Activated CD4-positive, CD25-positive, alpha-beta regulatory T cell treated with anti-CD3 and anti-CD28 coated beads, Interleukin-2, amount 50 U/mL, for 16 hours (primary cell): Measurements from ENCODE around the gene COL27A1.

Source experiments
- DNase-seq: peaks from one replicate; pipeline ENCODE4 v3.0.0-alpha.2; 2020; ENCODE audit warnings: low read depth, low spot score

Gene COL27A1

DNA sequence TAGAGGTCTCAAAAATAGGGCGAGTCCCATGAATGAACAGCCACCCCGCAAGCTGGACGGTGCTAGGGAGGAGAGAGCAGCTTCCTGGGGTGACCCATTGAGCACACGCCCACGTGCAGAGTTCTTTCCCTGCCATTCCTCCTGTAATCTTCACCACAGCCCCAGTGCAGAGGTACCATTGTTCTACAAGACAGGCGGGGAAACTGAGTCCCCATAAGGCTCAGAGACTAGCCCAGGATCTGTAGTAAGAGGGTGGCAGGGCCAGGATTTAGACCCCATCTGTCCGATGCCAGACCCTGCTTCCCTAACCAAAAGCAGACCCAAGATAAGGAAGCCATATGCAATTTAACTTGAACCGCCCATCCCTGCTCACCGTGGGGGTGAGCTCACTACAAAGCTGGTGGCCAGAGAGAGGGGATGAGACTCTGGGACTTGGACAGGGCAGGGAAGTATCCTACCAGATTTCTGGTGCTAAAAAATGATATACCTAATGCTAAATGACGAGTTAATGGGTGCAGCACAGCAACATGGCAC lies 130.9 kb downstream of the COL27A1 start:
- DNase-seq = no peak

DNA sequence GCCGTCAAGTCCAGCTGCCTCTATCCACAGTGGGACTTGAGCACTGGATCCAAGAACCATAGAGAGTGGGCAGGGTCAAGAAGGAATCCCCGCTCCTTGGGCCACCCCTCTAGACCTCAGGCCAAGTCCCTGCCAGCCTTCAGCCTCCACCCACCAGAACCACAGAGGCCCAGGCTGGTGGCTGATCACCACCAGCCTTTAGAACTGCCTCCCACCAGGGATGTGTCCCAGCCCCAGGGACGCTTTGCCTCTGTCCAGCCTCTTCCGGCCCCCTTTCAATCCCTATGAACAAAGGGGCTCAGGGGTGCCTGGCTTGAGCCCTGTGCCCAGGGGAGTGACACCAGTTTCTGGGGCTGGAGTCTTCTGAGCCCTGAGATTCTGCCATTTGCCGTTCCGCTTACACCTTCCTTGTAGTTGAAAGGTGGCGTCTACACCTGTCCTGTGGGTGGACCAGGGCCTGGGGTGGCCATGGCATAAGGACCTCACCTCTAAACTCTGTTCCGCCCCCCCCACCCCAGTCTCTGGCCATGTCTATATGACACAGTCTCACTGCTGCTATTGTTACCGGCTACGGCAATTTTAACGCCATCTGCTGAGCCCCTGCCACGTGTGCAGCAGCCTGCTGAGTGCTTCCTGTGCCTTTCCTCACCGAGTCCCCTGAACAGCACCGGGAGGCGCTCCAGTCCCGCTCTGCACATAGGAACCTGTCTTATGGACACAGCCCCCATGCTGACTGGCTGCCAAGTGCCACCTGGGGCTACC lies 131.8 kb downstream of the COL27A1 start:
- no peak for DNase-seq

DNA sequence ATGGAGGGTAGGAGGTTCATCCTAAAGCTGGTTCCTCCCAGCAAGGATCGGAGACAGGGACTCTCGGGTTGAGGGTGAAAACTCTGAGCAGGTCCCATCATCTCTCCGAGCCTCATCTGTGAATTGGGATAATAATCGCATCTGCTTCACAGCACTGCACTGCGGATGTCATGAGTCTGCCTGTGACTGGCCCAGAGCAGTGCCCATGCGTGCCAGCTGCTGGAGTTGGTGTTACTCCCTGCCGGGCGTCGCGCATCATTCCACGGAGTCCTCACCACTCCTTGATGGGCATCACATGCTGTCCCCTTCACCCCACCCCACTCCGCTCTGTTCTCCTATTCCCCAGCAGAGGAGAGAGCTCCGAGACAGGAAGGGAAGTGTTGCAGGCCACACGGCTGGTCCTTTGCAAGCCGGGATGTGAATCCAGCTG lies 132.4 kb downstream of the COL27A1 start:
- no peak for DNase-seq

DNA sequence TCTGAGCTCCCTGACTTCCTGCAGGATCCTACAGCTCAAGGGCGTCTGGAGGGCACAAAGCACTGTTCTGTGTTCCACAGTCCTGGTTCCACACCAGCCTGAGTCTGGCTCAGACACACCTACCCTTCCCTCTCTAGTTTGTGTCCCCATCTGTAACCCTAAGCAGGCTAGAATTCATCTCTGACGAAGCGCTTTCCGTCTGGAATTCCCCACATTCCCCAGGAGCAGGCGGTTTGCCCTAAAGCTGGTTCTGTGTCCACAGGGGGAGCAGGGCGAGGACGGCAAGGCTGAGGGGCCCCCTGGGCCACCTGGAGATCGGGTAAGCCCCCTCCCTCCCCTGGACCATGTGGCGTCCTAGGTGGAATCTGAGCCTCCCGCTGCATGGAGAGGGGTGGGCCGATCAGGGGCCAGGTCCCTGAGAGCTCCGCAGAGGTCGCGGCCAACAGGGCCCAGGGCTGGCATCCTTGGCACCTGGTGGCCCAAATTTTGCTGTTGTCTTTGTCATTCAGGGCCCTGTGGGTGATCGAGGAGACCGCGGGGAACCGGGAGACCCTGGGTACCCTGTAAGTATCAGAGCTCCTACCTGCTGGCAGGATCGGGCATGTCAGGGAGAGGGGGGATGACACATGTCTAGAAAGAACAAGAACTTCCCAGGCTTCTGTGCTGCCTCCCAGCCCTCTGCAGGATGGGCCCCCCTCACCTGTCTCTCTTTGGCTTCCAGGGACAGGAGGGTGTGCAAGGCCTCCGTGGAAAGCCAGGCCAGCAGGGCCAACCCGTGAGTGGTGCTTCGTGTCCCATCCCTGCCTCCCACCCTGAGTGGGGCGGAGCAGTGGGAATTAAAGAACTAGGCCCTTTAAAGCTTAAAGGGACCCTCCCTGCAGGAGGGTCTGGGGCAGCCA lies 133.1 kb downstream of the COL27A1 start:
- no peak for DNase-seq

DNA sequence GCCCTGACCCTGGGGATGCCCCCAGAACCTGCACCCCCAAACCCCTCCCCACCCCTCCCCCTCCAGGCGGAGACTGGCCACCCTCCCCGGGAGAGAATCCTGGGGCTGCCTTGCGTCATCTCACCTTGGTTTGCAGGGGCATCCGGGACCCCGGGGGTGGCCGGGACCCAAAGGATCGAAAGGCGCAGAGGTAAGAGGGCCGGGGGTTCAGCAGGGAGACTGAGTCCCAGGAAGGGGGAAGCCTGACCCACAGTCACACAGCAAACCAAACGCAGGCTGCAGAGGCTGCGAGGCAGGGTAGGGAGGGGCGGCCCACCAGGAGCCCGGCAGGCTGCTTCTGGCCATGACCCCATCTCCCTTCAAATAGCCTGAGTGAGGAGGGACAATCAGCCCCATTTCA lies 133.8 kb downstream of the COL27A1 start:
- DNase-seq = no peak

DNA sequence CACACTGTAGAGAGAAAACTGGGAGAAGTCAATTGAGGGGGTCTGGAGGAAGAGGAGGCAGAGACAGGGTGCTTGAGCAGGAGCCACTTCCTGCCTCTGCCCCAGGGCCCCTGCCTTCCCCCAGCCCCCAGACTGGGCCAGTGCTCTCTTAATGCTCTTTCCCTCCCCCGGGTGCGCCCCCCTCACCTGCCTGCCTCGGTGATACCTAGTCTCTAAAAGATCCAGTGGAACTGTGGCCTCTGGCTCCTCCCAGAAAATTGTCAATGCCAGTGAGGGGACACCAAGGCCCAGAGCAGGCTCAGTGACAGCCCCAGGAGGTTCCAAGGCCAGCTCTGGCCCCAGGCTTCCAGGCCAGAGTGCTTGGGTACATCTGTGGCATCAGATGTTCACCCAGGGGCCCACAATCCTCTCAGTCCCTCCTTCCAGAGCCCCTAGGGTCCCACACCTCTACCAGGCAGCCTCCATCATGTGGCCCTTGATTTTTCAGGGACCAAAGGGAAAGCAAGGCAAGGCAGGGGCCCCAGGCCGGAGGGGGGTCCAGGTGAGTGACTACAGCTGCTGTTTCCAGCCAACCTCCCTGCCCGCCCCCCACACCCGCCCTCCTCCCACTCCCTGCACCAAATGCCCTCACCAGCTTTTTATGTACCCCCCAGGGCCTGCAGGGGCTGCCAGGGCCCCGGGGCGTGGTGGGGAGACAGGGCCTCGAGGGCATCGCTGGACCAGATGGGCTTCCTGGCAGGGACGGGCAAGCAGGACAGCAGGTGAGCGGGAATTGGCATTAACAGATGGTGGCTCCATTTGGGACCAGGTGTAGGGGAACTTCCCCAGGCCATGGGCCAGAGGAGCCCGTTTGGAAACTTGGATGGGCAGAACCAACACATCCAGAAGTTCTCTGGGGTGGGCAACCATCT lies 134.5 kb downstream of the COL27A1 start:
- no peak for DNase-seq

DNA sequence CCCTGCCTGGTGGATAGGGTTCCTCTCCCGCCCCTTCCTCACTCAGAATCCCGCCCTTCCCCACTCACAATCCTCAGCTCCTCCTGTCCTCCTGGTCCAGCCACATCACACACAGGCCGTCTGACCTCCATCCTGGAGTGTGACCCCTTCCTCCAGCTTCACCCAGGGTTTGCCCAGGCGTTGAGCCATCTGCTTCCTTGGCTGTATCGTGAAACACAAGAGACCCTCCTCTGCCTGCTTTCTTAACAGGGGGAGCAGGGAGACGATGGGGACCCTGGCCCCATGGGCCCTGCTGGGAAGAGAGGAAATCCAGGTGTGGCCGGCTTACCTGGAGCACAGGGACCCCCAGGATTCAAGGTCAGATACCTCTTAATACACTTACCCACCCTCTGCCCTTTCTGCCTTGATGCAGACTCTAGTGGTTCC lies 135.2 kb downstream of the COL27A1 start:
- DNase-seq = no peak

DNA sequence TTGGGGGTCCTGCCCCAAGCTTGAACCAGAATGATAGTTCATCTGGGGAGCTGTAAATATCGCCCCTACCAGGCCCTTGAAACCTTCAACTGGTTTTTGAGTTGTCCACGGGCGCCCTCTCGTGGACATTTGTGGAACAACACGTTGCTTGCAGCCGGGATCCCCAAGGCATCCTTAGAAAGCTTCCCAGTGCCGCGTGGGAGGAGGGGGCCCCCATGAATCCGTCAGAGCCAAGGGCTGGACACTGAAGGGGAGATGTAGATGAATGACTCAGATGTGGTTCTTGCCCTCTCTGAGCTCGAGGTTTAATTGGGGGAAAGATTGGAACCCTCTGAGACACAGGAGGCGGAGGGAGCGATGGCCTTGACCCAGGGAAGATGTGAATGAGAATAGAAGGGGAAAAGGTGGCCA lies 135.7 kb downstream of the COL27A1 start:
- DNase-seq = peak; percentile 56

DNA sequence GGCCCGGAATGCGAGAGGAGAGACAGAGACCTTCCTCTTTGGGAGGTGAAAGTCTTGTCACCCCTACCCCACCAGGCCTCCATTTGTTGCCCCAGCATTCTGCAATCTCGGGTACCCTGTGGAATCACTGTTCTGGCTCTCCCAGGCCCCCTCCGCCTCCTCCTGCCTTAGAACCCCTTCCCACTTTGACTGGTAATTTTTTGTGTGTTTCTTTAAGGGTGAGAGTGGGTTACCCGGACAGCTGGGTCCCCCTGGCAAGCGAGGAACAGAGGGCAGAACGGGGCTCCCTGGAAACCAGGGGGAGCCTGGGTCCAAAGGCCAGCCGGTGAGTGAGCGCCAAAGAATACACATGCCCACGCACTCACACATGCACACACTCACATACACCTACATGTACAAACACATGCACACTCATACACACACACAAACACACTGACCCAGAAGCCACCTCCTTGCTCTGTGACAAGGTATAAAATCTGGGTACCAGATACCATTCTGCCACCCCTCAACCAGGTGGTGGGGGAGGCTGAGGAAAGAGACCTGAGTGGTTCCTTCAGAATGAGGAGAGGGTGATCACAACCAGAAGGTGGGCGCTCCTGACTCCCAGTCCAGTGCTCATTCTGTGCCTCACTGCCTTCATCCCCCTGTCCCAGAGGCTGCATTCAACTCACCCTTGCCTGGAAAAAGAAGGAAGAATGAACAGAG lies 136.7 kb downstream of the COL27A1 start:
- DNase-seq = no peak

DNA sequence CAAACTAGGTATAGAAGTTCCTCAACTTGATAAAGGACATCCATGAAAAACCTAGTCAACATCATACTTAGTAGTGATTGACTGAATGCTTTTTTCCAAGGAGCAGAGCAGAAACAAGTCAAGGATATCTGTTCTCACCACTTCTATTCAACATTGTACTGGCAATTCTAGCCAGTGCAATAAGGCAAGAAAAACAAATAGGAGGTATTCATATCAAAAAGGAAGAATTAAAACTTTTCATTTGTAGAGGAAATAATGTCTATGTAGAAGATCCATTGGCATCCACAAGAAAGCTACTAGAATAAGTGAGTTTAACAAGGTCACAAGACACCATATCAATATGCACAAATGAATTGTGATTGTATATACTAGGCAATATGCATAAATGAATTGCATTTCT lies 139.3 kb downstream of the COL27A1 start:
- no peak for DNase-seq

DNA sequence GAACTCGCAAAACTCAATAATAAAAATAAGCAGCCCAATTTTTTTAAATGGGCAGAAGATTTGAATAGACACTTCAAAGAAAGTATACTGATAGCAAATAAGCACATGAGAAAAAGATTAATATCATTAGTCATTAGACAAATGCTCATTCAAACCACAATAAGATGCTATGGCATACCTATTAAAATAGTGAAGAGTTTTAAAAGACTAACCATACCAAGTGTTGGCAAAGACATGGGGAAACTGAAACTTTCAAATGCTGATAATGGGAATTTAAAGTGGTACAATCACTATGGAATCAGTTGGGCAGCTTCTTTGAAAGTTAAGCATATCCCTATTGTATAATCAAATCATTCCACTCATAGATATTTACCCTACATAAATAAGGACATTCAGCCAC lies 141.0 kb downstream of the COL27A1 start:
- no peak for DNase-seq

DNA sequence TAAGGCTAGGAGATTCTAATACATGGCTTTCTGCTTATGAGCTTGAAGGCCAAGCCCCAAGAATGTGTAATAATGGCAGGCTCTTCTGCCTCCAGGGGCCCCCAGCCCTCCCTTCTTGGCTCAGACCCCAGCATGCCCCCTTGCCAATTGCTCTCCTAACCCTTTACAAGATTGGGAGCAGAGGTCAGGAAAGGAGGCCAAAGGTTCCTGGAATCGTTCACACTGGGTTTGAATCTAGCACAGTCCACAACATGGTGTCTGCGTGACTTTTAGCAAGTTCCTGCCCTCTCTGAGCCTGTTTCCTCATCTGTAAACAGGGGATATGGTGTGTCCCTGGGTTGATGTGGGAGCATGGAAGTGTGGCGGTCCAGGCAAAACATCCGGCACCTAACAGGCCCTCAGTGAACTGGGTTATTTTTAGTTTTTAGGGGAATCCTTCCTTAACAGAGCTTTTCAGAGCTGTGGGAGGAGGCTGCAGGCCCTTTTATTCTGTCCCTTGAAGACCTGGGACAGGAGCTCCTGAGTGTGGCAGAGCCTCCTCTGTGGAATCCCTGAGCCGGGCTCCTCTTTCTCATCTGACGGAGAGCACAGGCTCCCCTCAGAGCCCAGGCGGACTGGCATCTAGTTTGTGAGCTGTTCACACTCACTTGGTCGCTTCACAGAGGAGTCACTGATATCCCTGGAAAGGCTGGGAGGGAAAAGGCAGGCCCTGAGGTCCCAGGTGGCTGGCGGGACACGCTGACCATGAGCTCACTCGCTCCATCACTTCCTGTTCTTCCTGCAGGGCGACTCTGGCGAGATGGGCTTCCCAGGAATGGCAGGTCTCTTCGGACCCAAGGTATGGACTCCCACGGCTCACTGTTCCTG lies 144.2 kb downstream of the COL27A1 start:
- no peak for DNase-seq

DNA sequence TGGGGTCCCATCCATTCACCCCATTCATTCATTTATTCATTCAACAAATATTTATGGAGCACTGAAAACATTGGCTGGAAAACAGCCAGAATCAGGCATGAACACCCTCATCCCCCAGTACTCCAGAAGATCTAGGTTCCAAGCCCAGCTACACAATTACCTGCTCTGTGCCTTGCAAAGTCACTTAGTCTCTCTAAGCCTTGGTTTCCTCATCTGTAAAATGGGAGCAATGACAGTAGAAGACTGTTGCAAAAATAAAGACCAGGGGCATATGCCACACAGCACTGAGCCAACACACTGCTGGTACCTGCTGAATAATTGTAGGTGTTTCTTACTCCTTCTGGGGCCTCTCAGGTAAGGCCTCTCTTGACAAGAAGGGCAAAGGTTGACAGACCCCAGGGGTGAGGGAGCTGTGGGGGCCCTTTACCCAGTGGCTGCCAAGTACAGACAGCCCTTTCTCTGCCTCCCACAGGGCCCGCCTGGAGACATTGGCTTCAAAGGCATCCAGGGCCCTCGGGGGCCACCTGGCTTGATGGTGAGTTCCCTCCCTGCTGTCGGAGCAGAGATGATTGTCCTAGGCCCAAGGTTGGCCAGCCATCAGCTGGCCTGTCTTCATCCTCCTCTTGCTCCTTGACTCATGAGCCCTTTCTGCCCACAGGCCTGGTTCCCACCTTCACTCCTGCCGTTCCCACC lies 145.0 kb downstream of the COL27A1 start:
- no peak for DNase-seq

DNA sequence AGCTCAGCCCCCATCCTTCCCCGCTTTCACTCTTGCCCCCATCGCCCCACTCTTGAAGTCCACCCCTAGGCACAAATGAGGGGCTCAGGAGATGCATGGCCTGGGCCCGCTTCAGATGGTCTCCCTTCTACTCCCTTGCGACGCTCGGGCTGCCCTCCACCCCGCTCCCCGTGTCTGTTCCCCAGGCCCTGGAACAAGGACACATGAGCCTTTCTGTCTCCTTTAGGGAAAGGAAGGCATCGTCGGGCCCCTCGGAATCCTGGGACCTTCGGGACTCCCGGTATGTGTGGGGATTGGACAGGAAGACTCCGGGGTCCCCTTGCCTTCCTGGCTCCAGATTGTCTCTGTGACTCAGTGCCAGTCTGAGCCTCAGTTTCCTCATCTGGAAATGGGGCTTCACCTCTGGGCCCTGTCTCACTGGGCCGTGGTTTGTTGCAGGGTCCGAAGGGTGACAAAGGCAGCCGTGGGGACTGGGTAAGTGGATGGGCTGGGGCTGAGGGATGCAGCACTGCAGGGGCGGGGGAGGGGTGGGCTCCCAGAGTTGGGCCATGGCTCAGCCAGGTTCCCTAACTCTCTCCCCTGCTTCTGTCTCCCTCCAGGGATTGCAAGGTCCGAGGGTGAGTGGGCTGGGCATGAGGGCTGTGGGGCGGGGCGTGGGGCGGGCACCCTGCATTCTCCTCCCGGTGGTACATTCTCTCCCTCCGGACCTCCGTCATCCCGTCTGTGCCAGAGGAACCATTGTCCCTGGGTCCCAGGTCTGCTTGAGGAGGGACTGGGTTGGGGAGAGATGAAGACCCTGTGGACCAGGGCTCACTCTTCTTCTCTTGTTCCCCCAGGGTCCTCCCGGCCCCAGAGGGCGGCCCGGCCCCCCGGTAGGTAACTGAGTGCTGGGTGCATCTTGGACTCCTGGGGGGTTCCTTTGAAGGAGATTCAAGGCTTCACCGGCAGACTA lies 145.8 kb downstream of the COL27A1 start:
- DNase-seq = no peak

DNA sequence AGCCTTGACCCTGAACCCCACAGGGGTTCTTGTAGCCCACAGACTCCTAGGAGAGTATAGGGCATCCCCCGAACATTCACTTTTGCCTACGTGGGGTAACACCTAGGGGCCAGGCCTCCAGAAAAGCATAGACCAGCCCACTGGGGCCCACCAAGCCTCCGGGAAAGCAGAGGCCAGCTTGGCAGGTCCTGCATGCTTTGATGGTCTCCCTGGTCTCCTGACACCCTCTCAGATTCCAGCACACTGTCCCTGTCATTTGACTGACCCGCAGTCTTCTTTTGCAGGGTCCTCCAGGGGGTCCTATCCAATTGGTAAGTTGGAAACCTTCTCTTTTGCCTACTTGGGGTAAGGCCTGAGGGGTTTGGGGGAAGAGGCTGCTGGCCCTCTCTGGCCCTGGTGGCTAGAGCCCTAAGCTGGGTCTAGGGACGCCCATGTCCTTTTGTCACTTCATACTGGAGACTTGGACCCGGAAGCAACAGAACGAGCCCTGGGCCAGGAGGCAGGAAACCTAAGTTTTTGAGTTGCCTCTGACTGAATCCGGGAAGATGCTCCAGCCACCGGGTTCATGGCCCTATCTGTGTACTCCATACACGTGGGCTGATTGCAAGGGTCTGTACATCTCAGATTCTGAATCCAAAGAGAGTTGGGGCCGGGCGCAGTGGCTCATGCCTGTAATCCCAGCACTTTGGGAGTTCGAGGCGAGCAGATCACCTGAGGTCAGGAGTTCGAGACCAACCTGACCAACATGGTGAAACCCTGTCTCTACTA lies 146.6 kb downstream of the COL27A1 start:
- no peak for DNase-seq

DNA sequence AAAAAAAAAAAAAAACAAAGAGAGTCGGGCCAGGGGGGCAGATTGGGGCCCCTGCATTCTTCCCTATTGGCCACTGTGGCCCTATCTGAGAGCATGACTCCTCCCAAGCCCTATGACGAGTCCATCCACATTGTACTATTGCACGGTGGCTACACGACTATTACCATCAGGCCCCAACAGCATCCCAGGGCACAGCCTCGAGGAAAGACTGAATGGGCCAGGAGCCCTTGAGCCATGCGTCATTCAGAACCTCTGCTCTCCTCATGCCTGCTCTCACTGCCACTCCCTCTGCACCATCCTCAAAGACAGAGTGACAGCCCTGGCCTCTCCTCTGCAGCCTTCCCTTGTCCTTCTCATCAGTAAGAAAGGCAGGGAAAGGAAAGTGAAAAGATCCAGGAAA lies 147.4 kb downstream of the COL27A1 start:
- DNase-seq = no peak

DNA sequence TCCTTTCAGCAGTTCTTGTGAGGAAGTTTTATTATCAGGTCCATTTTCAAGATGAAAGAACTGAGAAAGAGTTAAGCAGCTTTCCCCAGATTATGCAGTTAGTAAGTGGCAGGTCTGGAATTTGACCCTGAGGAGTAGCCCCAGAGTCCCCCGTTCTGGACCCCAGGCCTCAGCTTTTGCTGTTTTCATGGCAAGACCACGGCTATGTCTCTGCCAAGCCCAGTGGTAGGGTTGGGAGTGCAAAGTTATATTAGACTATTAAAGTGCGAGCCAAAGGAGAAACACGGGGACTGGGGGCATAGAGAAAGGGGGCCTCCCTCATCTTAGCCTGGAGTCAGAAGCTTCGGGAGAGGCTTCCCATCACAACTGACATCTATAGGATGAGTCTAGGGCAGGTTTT lies 148.2 kb downstream of the COL27A1 start:
- DNase-seq = no peak
